IMR-90 (cell line): ENCODE measurements around the gene LILRA2.

Experiments used
- BHLHE40 ChIP-seq: fragments of 150-350 bp; IDR thresholded peaks from 2 replicates; pipeline ENCODE4 v1.6.1; 2016; ENCODE audit warnings: mild to moderate bottlenecking, low read depth, low read length
- CEBPB ChIP-seq: IDR thresholded peaks from 2 replicates; pipeline ENCODE4 v1.6.1; 2012; ENCODE audit warnings: low read depth, low read length, improper control_type of control experiment
- FOS ChIP-seq: fragments of 150-350 bp; IDR thresholded peaks from 2 replicates; pipeline ENCODE4 v1.6.1; 2016; ENCODE audit warnings: low read depth, low read length
- MAFK ChIP-seq: IDR thresholded peaks from 2 replicates; pipeline ENCODE4 v1.6.1; 2012; ENCODE audit warnings: low read depth, low read length, improper control_type of control experiment
- MAZ ChIP-seq: IDR thresholded peaks from 2 replicates; pipeline ENCODE4 v1.6.1; 2012; ENCODE audit warnings: low read depth, mild to moderate bottlenecking, low read length, improper control_type of control experiment, moderate library complexity, borderline replicate concordance
- MXI1 ChIP-seq: IDR thresholded peaks from 2 replicates; pipeline ENCODE4 v1.6.1; 2012; ENCODE audit warnings: low read depth, mild to moderate bottlenecking, low read length, moderate library complexity, borderline replicate concordance
- POLR2A ChIP-seq: IDR thresholded peaks from 2 replicates; pipeline ENCODE4 v1.6.1; 2012; ENCODE audit warnings: mild to moderate bottlenecking, low read depth, low read length
- RAD21 ChIP-seq: IDR thresholded peaks from 2 replicates; pipeline ENCODE4 v1.6.1; 2012; ENCODE audit warnings: low read length, improper control_type of control experiment
- RCOR1 ChIP-seq: IDR thresholded peaks from 2 replicates; pipeline ENCODE4 v1.6.1; 2012; ENCODE audit warnings: mild to moderate bottlenecking, low read length, improper control_type of control experiment; ENCODE audit not compliant: insufficient replicate concordance
- SMC3 ChIP-seq: fragments of 150-350 bp; IDR thresholded peaks from 2 replicates; pipeline ENCODE4 v1.6.1; 2016; ENCODE audit warnings: low read depth, mild to moderate bottlenecking, antibody characterized with exemption, low read length, moderate library complexity
- TF ChIP-seq, protein P1 (sequence below): conservative IDR thresholded peaks from 2 replicates; pipeline ENCODE4 v1.5.1; 2012; ENCODE audit warnings: mild to moderate bottlenecking, low read depth, low read length, improper control_type of control experiment
- TF ChIP-seq, protein P2 (sequence below): fragments of 150-350 bp; IDR thresholded peaks from 2 replicates; pipeline ENCODE4 v1.6.1; 2016; ENCODE audit warnings: low read depth, mild to moderate bottlenecking, low read length, moderate library complexity, borderline replicate concordance
- TF ChIP-seq, protein P3 (sequence below): fragments of 150-350 bp; IDR thresholded peaks from 2 replicates; pipeline ENCODE4 v1.6.1; 2017; ENCODE audit warnings: mild to moderate bottlenecking, antibody characterized with exemption, low read length, low read depth

DNA sequence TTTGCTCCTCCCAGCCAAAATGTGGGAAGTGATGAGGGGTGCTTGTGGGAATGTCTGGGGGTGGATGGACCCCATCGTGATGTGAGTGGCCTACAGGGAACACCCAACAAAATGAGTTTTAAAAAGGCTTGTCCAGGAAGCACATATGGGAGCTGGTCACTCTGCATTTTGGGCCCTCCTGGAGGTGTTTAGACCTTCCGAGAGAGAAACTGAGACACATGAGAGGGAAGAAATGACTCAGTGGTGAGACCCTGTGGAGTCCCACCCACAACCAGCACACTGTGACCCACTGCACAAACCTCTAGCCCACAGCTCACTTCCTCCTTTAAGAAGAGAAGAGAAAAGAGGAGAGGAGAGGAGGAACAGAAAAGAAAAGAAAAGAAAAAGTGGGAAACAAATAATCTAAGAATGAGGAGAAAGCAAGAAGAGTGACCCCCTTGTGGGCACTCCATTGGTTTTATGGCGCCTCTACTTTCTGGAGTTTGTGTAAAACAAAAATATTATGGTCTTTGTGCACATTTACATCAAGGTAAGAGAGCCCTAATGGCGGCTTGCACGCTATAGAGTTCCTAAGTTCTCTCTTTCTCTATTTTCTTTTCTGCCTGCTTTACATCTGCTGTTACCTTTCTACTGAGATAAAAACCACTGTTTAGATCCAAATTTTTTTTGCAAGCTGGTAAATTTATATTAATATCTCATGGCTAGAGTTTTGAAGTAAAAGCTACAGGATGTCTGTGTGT, 43.4 kb downstream of the LILRA2 start:
- TF ChIP-seq POLR2A: no peak
- TF ChIP-seq MAZ: no peak
- TF ChIP-seq, protein P1, sequence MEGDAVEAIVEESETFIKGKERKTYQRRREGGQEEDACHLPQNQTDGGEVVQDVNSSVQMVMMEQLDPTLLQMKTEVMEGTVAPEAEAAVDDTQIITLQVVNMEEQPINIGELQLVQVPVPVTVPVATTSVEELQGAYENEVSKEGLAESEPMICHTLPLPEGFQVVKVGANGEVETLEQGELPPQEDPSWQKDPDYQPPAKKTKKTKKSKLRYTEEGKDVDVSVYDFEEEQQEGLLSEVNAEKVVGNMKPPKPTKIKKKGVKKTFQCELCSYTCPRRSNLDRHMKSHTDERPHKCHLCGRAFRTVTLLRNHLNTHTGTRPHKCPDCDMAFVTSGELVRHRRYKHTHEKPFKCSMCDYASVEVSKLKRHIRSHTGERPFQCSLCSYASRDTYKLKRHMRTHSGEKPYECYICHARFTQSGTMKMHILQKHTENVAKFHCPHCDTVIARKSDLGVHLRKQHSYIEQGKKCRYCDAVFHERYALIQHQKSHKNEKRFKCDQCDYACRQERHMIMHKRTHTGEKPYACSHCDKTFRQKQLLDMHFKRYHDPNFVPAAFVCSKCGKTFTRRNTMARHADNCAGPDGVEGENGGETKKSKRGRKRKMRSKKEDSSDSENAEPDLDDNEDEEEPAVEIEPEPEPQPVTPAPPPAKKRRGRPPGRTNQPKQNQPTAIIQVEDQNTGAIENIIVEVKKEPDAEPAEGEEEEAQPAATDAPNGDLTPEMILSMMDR: no peak
- TF ChIP-seq BHLHE40: no peak
- no peak for TF ChIP-seq RCOR1
- TF ChIP-seq, protein P2, sequence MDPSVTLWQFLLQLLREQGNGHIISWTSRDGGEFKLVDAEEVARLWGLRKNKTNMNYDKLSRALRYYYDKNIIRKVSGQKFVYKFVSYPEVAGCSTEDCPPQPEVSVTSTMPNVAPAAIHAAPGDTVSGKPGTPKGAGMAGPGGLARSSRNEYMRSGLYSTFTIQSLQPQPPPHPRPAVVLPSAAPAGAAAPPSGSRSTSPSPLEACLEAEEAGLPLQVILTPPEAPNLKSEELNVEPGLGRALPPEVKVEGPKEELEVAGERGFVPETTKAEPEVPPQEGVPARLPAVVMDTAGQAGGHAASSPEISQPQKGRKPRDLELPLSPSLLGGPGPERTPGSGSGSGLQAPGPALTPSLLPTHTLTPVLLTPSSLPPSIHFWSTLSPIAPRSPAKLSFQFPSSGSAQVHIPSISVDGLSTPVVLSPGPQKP: no peak
- no peak for TF ChIP-seq SMC3
- TF ChIP-seq RAD21: no peak
- TF ChIP-seq, protein P3, sequence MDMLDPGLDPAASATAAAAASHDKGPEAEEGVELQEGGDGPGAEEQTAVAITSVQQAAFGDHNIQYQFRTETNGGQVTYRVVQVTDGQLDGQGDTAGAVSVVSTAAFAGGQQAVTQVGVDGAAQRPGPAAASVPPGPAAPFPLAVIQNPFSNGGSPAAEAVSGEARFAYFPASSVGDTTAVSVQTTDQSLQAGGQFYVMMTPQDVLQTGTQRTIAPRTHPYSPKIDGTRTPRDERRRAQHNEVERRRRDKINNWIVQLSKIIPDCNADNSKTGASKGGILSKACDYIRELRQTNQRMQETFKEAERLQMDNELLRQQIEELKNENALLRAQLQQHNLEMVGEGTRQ: no peak
- TF ChIP-seq MAFK: no peak
- no peak for TF ChIP-seq FOS
- TF ChIP-seq MXI1: no peak
- TF ChIP-seq CEBPB: no peak
